Activated CD8-positive, alpha-beta T cell treated with anti-CD3 and anti-CD28 coated beads for 36 hours (primary cell): Measurements from ENCODE around the gene S100A7A. TPM values are rescaled to one million over a fixed set of nuclear protein-coding genes. Genes with fewer than 3 reads are reported as not detected.

ENCODE experiments used
- ATAC-seq: fragments of 200-7000 bp; cut with Tn5 transposase; one replicate; pipeline ENCODE4 v1.10.0; 2021; ENCODE audit warnings: mild to moderate bottlenecking, moderate library complexity
- CTCF ChIA-PET: fragments of 350-600 bp; sonication (Branson Sonifier 250); formaldehyde crosslinking; loops from one replicate; lab custom pipeline; 2021; ENCODE audit warnings: antibody characterized with exemption; lab: Charles Lee
- POLR2A ChIA-PET: fragments of 350-600 bp; sonication (Branson Sonifier 250); formaldehyde crosslinking; loops from one replicate; lab custom pipeline; 2021; ENCODE audit warnings: antibody characterized with exemption; lab: Charles Lee
- DNase-seq: peaks from one replicate; pipeline ENCODE4 v3.0.0-alpha.2; 2020
- H3K27ac Mint-ChIP-seq: one replicate; pipeline ENCODE4 v1.8.0; 2021; ENCODE audit warnings: mild to moderate bottlenecking, mixed read lengths
- H3K27me3 Mint-ChIP-seq: one replicate; pipeline ENCODE4 v1.8.0; 2021; ENCODE audit warnings: mixed read lengths
- H3K36me3 Mint-ChIP-seq: one replicate; pipeline ENCODE4 v1.8.0; 2021; ENCODE audit warnings: low read depth, mixed read lengths
- H3K4me1 Mint-ChIP-seq: one replicate; pipeline ENCODE4 v1.8.0; 2021; ENCODE audit warnings: low read depth, mixed read lengths
- H3K4me3 Mint-ChIP-seq: one replicate; pipeline ENCODE4 v1.8.0; 2021; ENCODE audit warnings: mild to moderate bottlenecking, moderate library complexity, mixed read lengths
- H3K9me3 Mint-ChIP-seq: one replicate; pipeline ENCODE4 v1.8.0; 2021; ENCODE audit warnings: mixed read lengths
- intact Hi-C: fragments of 100-400 bp; cut with micrococcal nuclease; formaldehyde crosslinking; loops from one replicate; pipeline ENCODE4 v1.10.0; 2022
- total RNA-seq, 2 experiments: library from RNA; stranded (reverse); gene quantifications; one replicate each; pipeline ENCODE4 v1.2.3, GENCODE V29; 2021
- TF ChIP-seq, protein P1 (sequence below): fragments of 200-600 bp; IDR thresholded peaks from one replicate; pipeline ENCODE4 v1.8.0; 2022; ENCODE audit warnings: antibody characterized with exemption, mild to moderate bottlenecking

Gene S100A7A
- total RNA-seq, 2 experiments from 2014 or later, result not detected

GRCh38 chr1:153466908-153467307 lies 50.6 kb downstream of the S100A7A start:
- Mint-ChIP-seq H3K27me3 (peaks cover 14% of the 10 kb centered on the region), H3K9me3 (peaks cover 7% of the 10 kb centered on the region), H3K27ac (no peak overlapping the region), H3K36me3 (no peaks in the 10 kb centered on the region), H3K4me3 (no peak overlapping the region), H3K4me1 (no peaks in the 10 kb centered on the region)
- TF ChIP-seq, protein P1, sequence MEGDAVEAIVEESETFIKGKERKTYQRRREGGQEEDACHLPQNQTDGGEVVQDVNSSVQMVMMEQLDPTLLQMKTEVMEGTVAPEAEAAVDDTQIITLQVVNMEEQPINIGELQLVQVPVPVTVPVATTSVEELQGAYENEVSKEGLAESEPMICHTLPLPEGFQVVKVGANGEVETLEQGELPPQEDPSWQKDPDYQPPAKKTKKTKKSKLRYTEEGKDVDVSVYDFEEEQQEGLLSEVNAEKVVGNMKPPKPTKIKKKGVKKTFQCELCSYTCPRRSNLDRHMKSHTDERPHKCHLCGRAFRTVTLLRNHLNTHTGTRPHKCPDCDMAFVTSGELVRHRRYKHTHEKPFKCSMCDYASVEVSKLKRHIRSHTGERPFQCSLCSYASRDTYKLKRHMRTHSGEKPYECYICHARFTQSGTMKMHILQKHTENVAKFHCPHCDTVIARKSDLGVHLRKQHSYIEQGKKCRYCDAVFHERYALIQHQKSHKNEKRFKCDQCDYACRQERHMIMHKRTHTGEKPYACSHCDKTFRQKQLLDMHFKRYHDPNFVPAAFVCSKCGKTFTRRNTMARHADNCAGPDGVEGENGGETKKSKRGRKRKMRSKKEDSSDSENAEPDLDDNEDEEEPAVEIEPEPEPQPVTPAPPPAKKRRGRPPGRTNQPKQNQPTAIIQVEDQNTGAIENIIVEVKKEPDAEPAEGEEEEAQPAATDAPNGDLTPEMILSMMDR, result no peak
- POLR2A ChIA-PET, result no interaction called here
- CTCF ChIA-PET, result interaction anchor here (1.1 to 6.1 kb wide), 9 partner anchors 9 to 115 kb away, joined by 3 to 43 read pairs (median 5); no protein-coding TSS in a partner anchor
- intact Hi-C loops, result no loop called here
- DNase-seq (no peak), ATAC-seq (no peak)

GRCh38 chr1:153470707-153471106 lies 54.4 kb downstream of the S100A7A start:
- ChIA-PET CTCF (interaction anchor here (1.1 to 1.8 kb wide), 2 partner anchors 24 to 158 kb away, joined by 3 to 7 read pairs; no protein-coding TSS in a partner anchor), POLR2A (no interaction called here)
- no peak overlapping the region for H3K4me3 Mint-ChIP-seq
- H3K27me3 Mint-ChIP-seq, result peaks cover 10% of the 10 kb centered on the region
- H3K9me3 Mint-ChIP-seq, result peaks cover 19% of the 10 kb centered on the region
- H3K4me1 Mint-ChIP-seq, result no peaks in the 10 kb centered on the region
- peaks cover 4% of the 10 kb centered on the region for H3K36me3 Mint-ChIP-seq
- ATAC-seq (no peak), DNase-seq (no peak)
- TF ChIP-seq, protein P1, result no peak
- H3K27ac Mint-ChIP-seq, result no peak overlapping the region
- intact Hi-C loops, result no loop called here

Other genes with a start within 250 kb of the S100A7A start
- gene LELP1, start 213.1 kb upstream of the S100A7A start, total RNA-seq, result not detected
- not detected for gene PRR9, start 198.9 kb upstream of the S100A7A start, total RNA-seq
- not detected for gene LORICRIN, start 156.8 kb upstream of the S100A7A start, total RNA-seq
- gene PGLYRP3, start 103.6 kb upstream of the S100A7A start, total RNA-seq, result not detected
- not detected for gene PGLYRP4, start 67.7 kb upstream of the S100A7A start, total RNA-seq
- not detected for gene S100A9, start 58.7 kb upstream of the S100A7A start, total RNA-seq
- not detected for gene S100A12, start 40.9 kb upstream of the S100A7A start, total RNA-seq
- gene S100A8, start 25.4 kb upstream of the S100A7A start, total RNA-seq, result not detected
- not detected for gene S100A7, start 44.1 kb downstream of the S100A7A start, total RNA-seq
- 100 to 1,000 TPM; 200 to 211 TPM for gene S100A6, start 119.5 kb downstream of the S100A7A start, total RNA-seq
- 1 to 10 TPM; 1.1 to 1.2 TPM for gene S100A5, start 124.4 kb downstream of the S100A7A start, total RNA-seq
- 100 to 1,000 TPM; 109 to 118 TPM for gene S100A4, start 129.3 kb downstream of the S100A7A start, total RNA-seq
- gene S100A3, start 132.7 kb downstream of the S100A7A start, total RNA-seq, result not detected
- under 1 TPM in 1 of 2 experiments, not detected in 1; 0.50 TPM for gene S100A2, start 149.3 kb downstream of the S100A7A start, total RNA-seq
- gene S100A16, start 196.6 kb downstream of the S100A7A start, total RNA-seq, result not detected
- not detected for gene S100A14, start 199.8 kb downstream of the S100A7A start, total RNA-seq
- gene S100A13, start 211.0 kb downstream of the S100A7A start, total RNA-seq, result 1 to 10 TPM; 8.1 to 9.4 TPM
- not detected for gene S100A1, start 211.9 kb downstream of the S100A7A start, total RNA-seq
- gene CHTOP, start 217.5 kb downstream of the S100A7A start, total RNA-seq, result 10 to 100 TPM; 76.8 to 83.2 TPM
- 10 to 100 TPM; 25.7 to 27.3 TPM for gene SNAPIN, start 242.2 kb downstream of the S100A7A start, total RNA-seq